Epithelial cell of proximal tubule (primary cell): ENCODE data around the gene CD247. TPM values are rescaled to one million over a fixed set of nuclear protein-coding genes. Genes with fewer than 3 reads are reported as not detected.

Experiments
- DNase-seq: peaks from one replicate; pipeline ENCODE4 v3.0.0-alpha.2; 2011; ENCODE audit warnings: low read depth
- H3K4me3 ChIP-seq: 2 replicates; pipeline ENCODE4 v1.5.1; 2011; ENCODE audit warnings: low read depth, mild to moderate bottlenecking, low read length
- total RNA-seq: library from RNA; depleted of rRNA; stranded (reverse); fragments of >200 nt; gene quantifications from 2 replicates; pipeline ENCODE4 v1.2.3, GENCODE V29; 2015
- TF ChIP-seq, protein P1 (sequence below): conservative IDR thresholded peaks from 2 replicates; pipeline ENCODE4 v1.5.1; 2012; ENCODE audit warnings: low read depth, mild to moderate bottlenecking, low read length

CD247 gene
- total RNA-seq, 1 donor from 2014 or later = not detected

DNA sequence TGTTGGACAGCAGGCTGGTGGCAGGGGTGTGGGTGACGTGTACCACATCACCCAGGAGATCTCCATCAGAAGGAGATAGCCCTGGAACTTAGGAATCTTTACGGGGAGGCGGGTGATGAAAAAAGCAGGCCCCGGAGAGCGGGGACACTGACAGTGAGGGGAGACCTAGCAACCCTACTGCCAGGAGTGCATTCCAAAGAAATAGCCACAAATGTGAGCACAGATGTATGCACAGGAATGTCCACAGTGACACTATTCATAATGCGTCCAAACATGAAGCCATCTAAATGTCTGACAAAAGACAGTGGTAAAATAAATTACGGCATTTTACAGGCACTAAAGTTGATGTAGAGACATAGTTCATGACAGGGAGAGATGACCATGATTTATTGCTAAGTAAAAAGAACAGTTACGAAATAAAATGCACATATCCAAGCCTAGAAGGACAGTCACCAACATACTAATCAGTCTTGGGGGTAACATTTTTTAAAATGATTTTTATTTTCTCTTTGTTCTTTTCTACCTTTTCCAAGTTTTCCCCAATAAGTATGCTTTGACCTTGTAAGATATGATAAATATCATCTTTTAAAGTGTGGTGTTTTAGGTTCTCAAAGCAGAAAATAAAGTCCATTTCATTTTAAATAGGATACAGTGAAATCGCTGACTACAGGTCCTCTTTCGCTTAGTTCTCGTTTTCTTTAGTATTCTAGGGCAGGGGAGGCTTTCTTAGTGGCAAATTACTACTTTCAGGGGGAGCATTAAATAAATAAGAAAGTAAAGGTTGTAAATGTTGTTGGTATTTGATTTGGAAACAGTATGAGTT lies 21.3 kb downstream of the CD247 start:
- DNase-seq = no peak
- TF ChIP-seq, protein P1, sequence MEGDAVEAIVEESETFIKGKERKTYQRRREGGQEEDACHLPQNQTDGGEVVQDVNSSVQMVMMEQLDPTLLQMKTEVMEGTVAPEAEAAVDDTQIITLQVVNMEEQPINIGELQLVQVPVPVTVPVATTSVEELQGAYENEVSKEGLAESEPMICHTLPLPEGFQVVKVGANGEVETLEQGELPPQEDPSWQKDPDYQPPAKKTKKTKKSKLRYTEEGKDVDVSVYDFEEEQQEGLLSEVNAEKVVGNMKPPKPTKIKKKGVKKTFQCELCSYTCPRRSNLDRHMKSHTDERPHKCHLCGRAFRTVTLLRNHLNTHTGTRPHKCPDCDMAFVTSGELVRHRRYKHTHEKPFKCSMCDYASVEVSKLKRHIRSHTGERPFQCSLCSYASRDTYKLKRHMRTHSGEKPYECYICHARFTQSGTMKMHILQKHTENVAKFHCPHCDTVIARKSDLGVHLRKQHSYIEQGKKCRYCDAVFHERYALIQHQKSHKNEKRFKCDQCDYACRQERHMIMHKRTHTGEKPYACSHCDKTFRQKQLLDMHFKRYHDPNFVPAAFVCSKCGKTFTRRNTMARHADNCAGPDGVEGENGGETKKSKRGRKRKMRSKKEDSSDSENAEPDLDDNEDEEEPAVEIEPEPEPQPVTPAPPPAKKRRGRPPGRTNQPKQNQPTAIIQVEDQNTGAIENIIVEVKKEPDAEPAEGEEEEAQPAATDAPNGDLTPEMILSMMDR = no peak
- H3K4me3 ChIP-seq = no peak overlapping the region

- H3K4me3 ChIP-seq = no peak overlapping the region
- DNase-seq = no peak
- TF ChIP-seq, protein P1 = no peak
Observed at GRCh38 chr1:167493372-167493771, 25.0 kb downstream of the CD247 start.

GRCh38 chr1:167492481-167492910 lies 25.8 kb downstream of the CD247 start:
- H3K4me3 ChIP-seq = no peak overlapping the region
- DNase-seq = no peak
- TF ChIP-seq, protein P1 = no peak

- DNase-seq = no peak
Observed at GRCh38 chr1:167491586-167492461, 26.5 kb downstream of the CD247 start.

GRCh38 chr1:167490765-167491164 lies 27.6 kb downstream of the CD247 start:
- no peak overlapping the region for H3K4me3 ChIP-seq
- TF ChIP-seq, protein P1 = no peak
- no peak for DNase-seq

More at GRCh38 chr1:167491586-167492461, 26.5 kb downstream of the CD247 start:
- TF ChIP-seq, protein P1 = no peak
- no peak overlapping the region for H3K4me3 ChIP-seq

DNA sequence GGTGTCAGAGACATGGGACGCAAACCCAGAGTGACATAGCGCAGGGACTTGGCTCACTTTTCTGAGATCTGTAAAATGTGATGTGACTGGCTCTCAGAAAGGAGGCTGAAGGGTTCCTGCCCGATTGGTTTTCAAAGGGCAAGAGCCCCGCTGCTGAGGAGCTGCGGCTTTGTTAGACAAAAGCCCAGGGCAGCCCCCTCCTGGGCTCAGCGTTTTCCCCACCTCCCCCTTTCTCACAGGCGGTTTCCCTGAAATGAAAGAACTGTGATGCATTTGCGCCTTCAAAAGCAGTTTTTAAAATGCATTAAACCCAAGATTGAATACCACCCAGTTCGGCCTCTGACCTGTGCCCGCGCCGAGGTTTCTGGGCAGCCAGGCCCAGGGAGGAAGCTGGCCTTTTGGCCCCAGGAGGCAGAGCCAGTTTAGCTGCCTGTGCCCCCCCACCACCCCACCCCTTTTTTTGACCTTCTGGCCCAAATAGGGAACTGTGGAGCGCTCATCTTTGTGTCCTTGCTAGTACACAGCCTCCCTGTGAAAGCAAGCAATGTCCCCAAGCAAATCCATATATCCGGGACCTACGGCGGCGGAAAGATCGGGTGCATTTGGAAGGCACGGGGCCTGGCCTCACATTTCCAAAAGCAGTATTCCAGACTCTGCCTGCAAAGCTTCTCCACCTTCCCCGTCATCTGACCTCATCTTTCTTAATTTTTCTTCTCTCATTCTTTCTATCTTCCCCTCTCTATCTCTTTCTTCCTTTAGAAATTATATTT lies 28.6 kb downstream of the CD247 start:
- no peak for DNase-seq
- TF ChIP-seq, protein P1 = no peak
- H3K4me3 ChIP-seq = no peak overlapping the region
